SK-N-MC (cell line): ENCODE results near the gene TXNDC16.

Source experiments
- DNase-seq: peaks from one replicate; pipeline ENCODE4 v3.0.0-alpha.2; 2011; ENCODE audit warnings: low read depth, low spot score
- H3K27ac ChIP-seq: fragments of 200-600 bp; sonication (generic); 2 replicates; pipeline ENCODE4 v1.5.1; 2016; ENCODE audit warnings: mixed run types
- H3K36me3 ChIP-seq: fragments of 200-600 bp; sonication (generic); 2 replicates; pipeline ENCODE4 v1.6.1; 2017; ENCODE audit warnings: antibody characterized with exemption, low read length, mixed read lengths; ENCODE audit not compliant: insufficient read depth
- H3K4me3 ChIP-seq: fragments of 200-600 bp; sonication (generic); 2 replicates; pipeline ENCODE4 v1.5.1; 2016
- H3K9ac ChIP-seq: fragments of 200-600 bp; sonication (generic); 2 replicates; pipeline ENCODE4 v1.8.0; 2017; ENCODE audit warnings: mixed run types, mixed read lengths; ENCODE audit not compliant: insufficient read length
- H3K9me3 ChIP-seq: fragments of 200-600 bp; sonication (generic); 2 replicates; pipeline ENCODE4 v1.6.1; 2017; ENCODE audit warnings: low read depth, mild to moderate bottlenecking, antibody characterized with exemption, low read length, moderate library complexity, mixed read lengths
- EZH2 ChIP-seq: fragments of 200-600 bp; sonication (generic); IDR thresholded peaks from one replicate; pipeline ENCODE4 v1.6.1; 2017; ENCODE audit warnings: antibody characterized with exemption
- FOXP2 ChIP-seq: optimal IDR thresholded peaks from 2 replicates; pipeline ENCODE3; 2011; ENCODE audit warnings: mild to moderate bottlenecking, moderate library complexity; ENCODE audit not compliant: insufficient read depth; ENCODE audit errors: extremely low read length, control extremely low read depth
- POLR2AphosphoS5 ChIP-seq: IDR thresholded peaks from 2 replicates; pipeline ENCODE4 v1.6.1; 2012; ENCODE audit warnings: mild to moderate bottlenecking, low read depth, low read length, borderline replicate concordance

TXNDC16 gene, protein sequence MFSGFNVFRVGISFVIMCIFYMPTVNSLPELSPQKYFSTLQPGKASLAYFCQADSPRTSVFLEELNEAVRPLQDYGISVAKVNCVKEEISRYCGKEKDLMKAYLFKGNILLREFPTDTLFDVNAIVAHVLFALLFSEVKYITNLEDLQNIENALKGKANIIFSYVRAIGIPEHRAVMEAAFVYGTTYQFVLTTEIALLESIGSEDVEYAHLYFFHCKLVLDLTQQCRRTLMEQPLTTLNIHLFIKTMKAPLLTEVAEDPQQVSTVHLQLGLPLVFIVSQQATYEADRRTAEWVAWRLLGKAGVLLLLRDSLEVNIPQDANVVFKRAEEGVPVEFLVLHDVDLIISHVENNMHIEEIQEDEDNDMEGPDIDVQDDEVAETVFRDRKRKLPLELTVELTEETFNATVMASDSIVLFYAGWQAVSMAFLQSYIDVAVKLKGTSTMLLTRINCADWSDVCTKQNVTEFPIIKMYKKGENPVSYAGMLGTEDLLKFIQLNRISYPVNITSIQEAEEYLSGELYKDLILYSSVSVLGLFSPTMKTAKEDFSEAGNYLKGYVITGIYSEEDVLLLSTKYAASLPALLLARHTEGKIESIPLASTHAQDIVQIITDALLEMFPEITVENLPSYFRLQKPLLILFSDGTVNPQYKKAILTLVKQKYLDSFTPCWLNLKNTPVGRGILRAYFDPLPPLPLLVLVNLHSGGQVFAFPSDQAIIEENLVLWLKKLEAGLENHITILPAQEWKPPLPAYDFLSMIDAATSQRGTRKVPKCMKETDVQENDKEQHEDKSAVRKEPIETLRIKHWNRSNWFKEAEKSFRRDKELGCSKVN

GRCh38 chr14:52552063-52552988 lies at the start of gene TXNDC16, which contains the start of gene GPR137C:
Gene TXNDC16 (minus strand): TSS chr14:52552505. CDS start chr14:52543557, 8,948 bp downstream.
Gene GPR137C (plus strand): TSS chr14:52552836. CDS start chr14:52553148, 312 bp downstream.
- H3K9ac ChIP-seq: peak within 1 kb of the TSS; percentile 85
- no peaks in the 10 kb centered on the region for H3K36me3 ChIP-seq
- peak within 1 kb of the TSS; percentile 98 for H3K4me3 ChIP-seq
- DNase-seq: peak; percentile 95
- no peaks in the 10 kb centered on the region for H3K9me3 ChIP-seq
- TF ChIP-seq FOXP2 (peak; percentile 85), POLR2AphosphoS5 (peak; percentile 85), EZH2 (no peak)
- H3K27ac ChIP-seq: peak within 1 kb of the TSS; percentile 31; the same call in 1 of the 2 replicates

GRCh38 chr14:52599974-52600373 lies 47.7 kb upstream of the TXNDC16 start:
- Histone ChIP-seq H3K9ac (no peak overlapping the region), H3K27ac (no peak overlapping the region), H3K4me3 (no peak overlapping the region), H3K36me3 (no peaks in the 10 kb centered on the region), H3K9me3 (peaks cover 3% of the 10 kb centered on the region; the same call in 1 of the 2 replicates)
- no peak for DNase-seq
- TF ChIP-seq POLR2AphosphoS5 (no peak), FOXP2 (no peak), EZH2 (no peak)

- H3K36me3 ChIP-seq: no peaks in the 10 kb centered on the region
- H3K4me3 ChIP-seq: no peak overlapping the region
- no peak overlapping the region for H3K27ac ChIP-seq
- H3K9me3 ChIP-seq: no peaks in the 10 kb centered on the region
- no peak overlapping the region for H3K9ac ChIP-seq
- TF ChIP-seq FOXP2: no peak
- no peak for TF ChIP-seq EZH2
- TF ChIP-seq POLR2AphosphoS5: no peak
- no peak for DNase-seq
These were observed 46.3 kb upstream of the TXNDC16 start for GRCh38 chr14:52598568-52598967.

DNA sequence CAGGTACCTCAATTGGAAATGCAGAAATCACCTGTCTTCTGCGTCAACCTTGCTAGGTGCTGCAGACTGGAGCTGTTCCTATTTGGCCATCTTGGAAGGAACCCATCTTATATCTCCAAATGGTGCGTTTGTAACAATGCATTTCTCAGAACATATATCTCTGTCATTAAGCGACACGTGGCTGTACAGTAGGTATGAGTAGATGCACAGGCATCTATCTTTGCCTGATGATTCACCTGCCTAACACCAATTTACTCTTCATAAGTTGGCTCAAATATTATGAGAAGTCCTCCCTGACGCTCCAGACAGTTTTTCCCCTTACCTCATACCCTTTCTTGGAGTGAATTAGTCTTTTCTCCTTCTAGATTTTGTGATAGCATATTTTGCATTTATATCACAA lies 44.6 kb upstream of the TXNDC16 start:
- TF ChIP-seq FOXP2: no peak
- no peak for TF ChIP-seq POLR2AphosphoS5
- TF ChIP-seq EZH2: no peak
- Histone ChIP-seq H3K36me3 (no peaks in the 10 kb centered on the region), H3K9ac (no peak overlapping the region), H3K4me3 (no peak overlapping the region), H3K27ac (no peak overlapping the region), H3K9me3 (no peaks in the 10 kb centered on the region)
- DNase-seq: no peak

- no peak for DNase-seq
- Histone ChIP-seq H3K27ac (no peak overlapping the region), H3K9me3 (no peaks in the 10 kb centered on the region), H3K36me3 (no peaks in the 10 kb centered on the region), H3K9ac (no peak overlapping the region), H3K4me3 (no peak overlapping the region)
- TF ChIP-seq FOXP2 (no peak), POLR2AphosphoS5 (no peak), EZH2 (no peak)
These were observed 44.0 kb upstream of the TXNDC16 start for GRCh38 chr14:52596320-52596719.

DNA sequence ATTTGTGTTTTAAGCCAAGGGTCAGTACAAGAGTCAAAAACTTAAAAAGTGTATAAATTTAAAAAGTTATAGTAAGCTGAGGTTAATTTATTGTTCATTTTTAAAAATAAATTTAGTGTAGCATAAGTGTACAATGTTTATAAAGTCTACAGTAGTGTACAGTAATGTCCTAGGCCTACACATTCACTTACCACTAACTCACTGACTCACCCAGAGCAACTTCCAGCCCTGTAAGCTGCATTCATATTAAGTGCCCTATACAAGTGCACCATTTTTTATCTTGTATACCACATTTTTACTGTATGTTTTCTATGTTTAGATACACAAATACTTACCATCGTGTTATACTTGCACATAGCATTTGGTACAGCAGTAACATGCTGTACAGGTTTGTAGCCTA lies 38.0 kb upstream of the TXNDC16 start:
- no peak for DNase-seq
- Histone ChIP-seq H3K9ac (no peak overlapping the region), H3K27ac (no peak overlapping the region), H3K36me3 (no peaks in the 10 kb centered on the region), H3K4me3 (no peak overlapping the region), H3K9me3 (no peaks in the 10 kb centered on the region)
- TF ChIP-seq POLR2AphosphoS5 (no peak), EZH2 (no peak), FOXP2 (no peak)

- no peak for DNase-seq
- H3K36me3 ChIP-seq: no peaks in the 10 kb centered on the region
These were observed 37.3 kb upstream of the TXNDC16 start for GRCh38 chr14:52589646-52590045.

More at GRCh38 chr14:52589646-52590045, 37.3 kb upstream of the TXNDC16 start:
- no peaks in the 10 kb centered on the region for H3K9me3 ChIP-seq
- no peak overlapping the region for H3K4me3 ChIP-seq
- H3K9ac ChIP-seq: no peak overlapping the region
- TF ChIP-seq EZH2 (no peak), FOXP2 (no peak), POLR2AphosphoS5 (no peak)
- H3K27ac ChIP-seq: no peak overlapping the region
